GM19455 (cell line): ENCODE results near the gene PANX2.
"Not testable (repeated sequence)": the region's sequence is repeated elsewhere in the genome, so short reads cannot be mapped to it uniquely, and the experiment has no call there.

Experiments
- ATAC-seq: cut with Tn5 transposase; IDR thresholded peaks from one replicate; pipeline ENCODE4 v1.9.1; 2021; ENCODE audit not compliant: unreplicated experiment

Gene PANX2, protein sequence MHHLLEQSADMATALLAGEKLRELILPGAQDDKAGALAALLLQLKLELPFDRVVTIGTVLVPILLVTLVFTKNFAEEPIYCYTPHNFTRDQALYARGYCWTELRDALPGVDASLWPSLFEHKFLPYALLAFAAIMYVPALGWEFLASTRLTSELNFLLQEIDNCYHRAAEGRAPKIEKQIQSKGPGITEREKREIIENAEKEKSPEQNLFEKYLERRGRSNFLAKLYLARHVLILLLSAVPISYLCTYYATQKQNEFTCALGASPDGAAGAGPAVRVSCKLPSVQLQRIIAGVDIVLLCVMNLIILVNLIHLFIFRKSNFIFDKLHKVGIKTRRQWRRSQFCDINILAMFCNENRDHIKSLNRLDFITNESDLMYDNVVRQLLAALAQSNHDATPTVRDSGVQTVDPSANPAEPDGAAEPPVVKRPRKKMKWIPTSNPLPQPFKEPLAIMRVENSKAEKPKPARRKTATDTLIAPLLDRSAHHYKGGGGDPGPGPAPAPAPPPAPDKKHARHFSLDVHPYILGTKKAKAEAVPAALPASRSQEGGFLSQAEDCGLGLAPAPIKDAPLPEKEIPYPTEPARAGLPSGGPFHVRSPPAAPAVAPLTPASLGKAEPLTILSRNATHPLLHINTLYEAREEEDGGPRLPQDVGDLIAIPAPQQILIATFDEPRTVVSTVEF

DNA sequence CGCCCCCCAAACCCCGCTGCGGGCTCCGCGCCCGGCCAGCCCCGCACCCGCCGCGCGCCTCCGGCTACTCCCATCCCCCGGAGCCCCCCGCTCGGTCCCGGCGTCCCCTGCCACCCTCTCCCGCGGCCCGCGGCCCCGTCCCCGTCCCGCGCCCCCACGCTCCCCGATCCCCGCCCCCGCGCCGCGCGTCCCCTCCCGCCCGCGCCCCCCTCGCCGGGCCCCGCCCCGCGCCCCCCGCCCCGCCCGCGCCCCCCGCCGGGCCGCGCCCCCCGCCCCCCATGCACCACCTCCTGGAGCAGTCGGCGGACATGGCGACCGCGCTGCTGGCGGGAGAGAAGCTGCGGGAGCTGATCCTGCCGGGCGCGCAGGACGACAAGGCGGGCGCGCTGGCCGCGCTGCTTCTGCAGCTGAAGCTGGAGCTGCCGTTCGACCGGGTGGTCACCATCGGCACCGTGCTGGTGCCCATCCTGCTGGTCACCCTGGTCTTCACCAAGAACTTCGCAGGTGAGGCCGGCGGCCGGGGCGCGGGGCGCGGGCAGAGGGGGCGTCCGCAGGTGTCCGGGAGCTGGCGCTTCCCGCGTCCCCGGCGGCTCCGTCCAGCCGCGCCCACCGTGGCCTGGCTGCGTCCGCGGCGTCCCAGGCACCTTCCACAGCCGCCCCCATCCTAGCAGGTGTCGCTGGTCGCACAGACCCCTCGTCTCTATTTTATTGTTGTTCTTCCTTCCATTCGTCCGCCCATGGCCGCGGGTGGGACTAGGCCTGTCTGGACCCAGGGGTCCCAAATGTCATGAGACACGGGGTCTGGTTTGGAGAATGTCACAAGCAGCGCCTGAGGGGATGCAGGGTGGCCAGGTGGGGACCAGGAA, at the start of gene PANX2:
Gene PANX2, plus strand, starts transcription at position 279 of the 866 bp plus-strand sequence. Its CDS starts 0 bp downstream, at position 279.
- ATAC-seq: no peak

DNA sequence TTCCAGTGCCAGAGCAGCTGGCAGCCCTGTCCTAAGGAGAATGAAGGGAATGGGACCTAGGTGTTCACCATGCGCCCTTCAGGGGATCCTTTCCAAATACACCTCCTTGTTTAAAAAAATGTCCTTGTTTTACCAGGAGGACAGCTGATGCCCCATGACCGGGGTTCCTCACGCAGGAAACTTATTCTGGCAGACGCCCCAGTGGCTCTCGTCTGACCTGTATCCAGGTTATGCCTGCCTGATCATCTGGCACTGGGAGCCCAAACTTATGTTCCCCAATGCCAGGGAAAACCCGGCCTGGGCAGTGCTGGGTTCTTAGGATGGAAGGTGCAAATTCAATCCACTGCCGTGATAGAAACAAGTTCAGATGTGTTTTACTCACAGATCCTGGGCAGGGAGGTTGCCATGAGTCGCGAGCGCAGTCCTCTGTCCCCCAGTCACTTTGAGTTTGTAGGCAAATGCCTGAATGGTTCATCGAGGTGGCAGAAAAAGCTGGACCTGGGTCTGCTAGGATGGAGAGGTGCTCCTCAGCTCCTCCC, 49.3 kb upstream of the PANX2 start:
- ATAC-seq: no peak

DNA sequence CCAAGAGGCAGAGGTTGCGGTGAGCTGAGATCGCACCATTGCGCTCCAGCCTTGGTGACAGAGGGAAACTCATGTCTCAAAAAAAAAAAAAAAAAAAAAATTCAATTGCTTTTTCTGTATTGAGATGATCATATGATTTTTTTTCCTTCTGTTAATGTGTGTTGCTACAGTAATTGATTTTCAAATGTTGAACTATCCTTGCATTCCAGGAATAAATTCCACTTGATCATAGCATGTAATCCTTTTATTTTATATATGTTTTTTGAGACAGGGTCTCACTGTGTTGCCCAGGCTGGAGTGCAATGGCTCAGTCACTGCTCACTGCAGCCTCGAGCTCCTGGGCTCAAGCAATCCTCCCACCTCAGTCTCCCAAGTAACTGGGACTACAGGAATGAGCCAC, 47.4 kb upstream of the PANX2 start:
- ATAC-seq: no peak

DNA sequence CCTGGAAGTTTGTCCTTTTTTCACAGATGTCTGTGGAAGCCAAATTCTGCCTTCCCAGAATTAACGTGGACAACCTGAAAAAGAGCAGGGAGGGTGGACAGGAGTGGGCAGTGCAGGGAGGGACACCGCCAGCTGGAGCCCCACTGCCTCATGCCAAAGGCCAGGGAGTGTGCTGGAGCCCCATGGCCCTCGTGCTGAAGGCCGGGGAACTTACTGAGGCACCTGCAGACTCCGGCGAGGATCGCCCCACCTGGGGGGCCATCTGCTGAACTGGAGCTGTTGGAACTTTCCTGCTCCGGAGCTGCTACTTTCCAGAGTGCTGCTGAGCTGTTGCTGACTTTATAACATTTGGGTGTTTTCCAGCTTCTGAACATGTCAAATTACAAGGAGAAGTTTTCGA, 45.5 kb upstream of the PANX2 start:
- no peak for ATAC-seq

DNA sequence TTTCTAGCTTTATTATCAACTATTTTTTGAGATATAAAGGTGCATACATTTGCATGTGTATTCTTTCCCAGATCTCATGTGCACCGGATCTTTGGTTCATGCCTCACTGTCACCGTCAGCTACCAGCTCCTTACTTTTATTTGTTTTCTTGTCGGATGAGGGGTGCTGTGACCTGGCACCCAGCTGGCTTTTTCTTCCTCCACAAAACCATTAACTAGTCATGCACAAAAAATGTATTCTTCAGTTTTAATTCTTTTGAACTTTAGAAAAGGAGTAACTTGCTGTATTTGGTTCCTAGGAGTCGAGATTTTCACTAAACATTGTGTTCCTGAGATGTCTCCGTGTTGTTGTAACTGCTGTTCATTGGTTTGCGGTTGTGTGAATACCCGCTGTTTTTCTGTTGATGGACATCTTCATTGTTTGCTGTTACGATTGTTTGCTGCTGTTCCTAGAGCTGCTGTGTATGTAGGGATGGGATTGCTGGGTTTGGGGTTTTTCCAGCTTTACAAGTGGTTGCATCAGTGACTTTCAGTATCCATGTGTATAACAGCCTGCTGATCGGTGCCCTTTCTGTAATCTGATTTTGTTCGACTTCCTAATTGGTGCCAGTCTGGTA, 41.3 kb upstream of the PANX2 start:
- no peak for ATAC-seq

DNA sequence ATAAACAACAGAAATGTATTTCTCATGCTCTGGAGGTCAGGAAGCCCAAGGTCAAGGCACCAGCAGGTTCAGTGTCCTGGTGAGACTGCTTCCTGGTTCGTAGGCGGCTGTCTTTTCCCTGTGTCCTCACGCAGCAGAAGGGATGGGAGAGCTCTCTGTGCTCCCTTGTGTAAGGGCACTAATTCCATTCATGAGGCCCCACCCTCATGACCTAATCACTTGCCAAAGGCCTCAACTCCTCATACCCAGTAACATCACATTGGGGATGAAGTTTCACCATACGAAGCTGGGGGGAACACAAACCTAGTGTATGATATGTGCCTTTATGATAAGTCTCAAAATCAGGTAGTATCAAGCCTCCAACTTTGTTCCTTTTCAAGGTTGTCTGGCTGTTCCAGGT, 38.6 kb upstream of the PANX2 start:
- ATAC-seq: no peak

DNA sequence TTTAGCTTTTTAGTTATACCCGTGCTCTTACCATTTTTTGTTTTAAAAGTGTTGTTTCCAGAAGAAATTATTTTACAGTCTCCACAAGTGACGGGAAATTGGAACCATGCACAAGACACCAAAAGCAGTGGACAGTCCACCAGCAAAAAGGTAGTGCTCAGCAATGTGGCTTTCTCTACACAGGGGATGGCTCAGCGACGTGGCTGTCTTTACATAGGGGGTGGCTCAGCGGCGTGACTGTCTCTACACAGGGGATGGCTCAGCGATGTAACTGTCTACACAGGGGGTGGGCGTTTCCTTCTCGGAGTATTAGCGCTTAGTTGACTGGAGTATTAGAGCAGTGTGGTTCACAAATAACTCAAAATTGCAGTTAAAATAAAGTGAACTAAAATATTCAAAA, 36.0 kb upstream of the PANX2 start:
- no peak for ATAC-seq

DNA sequence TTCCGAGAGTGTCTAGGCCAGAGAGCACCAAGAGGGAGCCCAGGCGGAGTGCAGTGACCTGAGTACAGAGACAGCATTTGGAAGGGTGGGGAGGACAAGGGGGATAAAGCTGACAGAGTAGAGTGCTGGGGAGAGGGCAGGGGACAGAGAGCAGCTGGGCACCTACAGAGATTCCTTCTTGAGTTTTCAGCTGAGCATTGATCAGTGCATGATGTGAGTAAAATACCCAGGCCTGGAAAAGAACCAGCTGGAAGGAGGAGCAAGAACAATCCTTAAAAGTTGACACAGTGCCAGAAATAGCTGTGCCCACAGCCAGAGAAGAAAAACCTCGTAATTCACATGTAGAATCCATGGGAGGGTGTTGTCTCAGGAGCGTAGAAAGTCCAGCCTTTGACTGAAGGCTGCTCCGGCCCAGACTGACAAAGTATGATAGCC, 33.9 kb upstream of the PANX2 start:
- no peak for ATAC-seq

DNA sequence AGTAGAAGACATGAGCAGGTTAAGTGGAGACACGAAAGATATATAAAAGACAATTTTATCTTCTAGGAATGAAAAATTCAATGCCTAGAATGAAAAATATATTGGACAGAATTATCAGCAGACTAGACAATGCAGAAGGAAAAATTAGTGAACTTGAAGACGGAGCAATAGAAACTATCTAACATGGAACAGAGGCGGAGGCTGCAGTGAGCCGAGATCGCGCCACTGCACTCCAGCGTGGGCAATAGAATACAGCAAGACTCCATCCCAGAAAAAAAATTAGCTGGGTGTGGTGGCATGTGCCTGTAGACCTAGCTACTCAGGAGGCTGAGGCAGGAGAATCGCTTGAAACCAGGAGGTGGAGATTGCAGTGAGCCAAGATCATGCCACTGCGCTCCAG, 33.3 kb upstream of the PANX2 start:
- not testable (repeated sequence) for ATAC-seq

DNA sequence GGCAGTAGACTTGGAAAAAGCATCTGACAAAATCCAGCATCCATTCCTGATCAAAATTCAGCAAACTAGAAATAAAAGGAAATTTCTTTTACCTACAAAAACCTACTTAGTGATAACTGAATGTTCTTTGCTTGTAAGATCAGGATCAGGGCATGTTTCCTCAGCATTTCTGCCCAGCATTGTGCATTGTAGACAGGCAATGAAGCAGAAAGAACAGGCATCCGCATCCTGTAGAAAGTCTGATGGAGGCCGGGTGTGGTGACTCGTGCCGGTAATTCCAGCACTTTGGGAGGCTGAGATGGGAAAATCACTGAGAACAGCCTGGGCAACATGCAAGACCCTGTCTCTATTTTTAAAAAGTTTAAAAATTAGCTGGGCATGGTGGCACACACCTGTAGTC, 32.5 kb upstream of the PANX2 start:
- no peak for ATAC-seq

DNA sequence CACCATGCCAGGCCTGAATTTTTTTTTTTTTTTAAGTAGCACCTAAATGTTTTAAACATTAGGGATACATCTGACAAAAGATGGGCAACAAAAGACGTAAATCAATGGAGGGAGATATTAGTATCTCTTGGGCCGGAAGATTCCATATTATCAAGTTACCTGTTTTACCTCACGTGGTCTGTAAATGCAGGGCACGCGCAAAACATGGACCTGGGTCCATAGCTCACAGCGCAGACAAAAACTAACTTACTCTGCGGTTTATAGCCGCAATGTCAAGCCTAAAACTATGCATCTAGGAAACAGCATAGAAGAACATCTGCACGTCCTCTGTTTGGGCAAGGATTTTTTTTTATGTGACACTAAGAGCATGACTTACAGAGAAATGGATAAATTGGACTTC, 31.5 kb upstream of the PANX2 start:
- no peak for ATAC-seq

DNA sequence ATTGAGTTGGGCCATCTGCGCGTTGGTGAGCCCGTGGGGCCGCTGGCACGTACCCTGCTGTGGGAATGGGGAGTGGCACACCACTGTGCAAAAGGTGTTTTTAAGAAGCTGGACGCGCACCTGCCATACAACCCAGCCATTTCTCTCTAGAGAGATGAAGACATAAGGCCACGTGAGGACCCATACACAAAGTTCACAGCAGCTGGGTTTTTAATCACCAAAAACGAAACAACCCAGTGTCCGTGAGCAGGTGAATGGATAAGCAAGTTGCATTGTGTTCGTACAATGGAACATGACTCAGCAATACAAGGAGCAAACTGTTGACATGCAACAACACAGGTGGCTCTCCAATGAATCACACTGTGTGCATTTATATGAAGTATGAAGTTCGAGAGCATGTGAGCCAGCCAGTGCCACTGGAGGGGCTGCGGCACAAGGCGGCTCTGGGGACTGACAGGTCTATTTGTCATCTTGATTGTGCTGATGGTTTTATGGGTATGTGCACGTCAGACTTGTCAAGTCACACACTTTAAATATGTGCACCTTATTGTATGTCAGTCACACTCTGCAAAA, 30.6 kb upstream of the PANX2 start:
- ATAC-seq: no peak

DNA sequence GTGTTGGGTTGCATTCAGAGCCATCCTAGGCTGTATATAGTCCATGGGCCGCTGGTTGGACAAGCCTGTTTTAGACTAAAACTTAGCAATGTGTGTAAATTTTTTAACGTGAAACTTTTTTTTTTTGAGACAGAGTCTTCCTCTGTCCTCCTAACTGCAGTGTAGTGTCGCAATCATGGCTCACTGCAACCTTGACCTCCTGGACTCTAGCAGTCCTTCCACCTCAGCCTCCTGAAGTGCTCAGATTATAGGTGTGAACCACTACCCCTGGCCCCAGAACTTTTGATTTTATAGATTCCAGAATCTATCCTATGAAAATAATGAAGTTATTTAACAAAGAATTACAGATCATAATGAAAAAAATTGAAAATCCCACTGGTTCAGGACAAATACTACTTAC, 29.9 kb upstream of the PANX2 start:
- no peak for ATAC-seq

DNA sequence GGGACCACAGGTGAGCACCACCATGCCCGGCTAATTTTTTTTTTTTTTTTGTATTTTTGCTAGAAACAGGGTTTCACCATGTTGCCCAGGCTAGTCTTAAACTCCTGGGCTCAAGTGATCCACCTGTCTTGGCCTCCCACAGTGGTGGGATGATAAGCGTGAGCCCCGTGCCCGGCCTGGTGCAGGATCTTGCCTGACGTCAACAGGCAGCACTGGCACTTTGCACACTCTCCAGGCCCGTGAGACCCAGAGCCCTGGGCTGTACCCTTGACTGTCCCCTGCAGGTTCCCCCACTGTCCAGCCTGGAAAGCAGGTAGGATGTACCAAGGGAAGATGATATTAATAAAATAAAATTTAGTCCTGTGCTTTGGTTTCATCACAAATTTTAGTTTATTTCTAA, 29.1 kb upstream of the PANX2 start:
- ATAC-seq: no peak

DNA sequence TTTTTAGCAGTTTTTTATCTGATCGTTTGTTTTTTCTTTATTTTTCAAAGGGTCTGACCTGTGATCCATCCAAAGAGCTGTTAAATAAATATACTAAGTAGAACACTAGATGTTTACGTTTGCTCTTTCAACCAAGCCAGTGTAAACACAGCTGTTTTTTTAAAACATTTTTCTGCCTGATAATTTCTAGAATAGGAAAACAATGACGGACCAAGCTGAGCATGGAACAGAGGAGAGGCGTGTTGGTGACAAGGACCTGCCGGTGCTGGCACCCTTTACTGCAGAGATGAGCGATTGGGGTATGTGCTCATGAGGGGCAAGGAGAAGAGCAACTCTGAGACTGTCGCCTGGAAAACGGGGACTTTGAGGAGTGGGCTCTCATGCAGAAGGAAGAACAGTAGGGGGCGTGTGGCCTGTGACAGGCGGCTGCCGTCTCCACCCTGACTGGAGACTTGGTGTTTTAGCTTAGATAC, 28.6 kb upstream of the PANX2 start:
- ATAC-seq: no peak

DNA sequence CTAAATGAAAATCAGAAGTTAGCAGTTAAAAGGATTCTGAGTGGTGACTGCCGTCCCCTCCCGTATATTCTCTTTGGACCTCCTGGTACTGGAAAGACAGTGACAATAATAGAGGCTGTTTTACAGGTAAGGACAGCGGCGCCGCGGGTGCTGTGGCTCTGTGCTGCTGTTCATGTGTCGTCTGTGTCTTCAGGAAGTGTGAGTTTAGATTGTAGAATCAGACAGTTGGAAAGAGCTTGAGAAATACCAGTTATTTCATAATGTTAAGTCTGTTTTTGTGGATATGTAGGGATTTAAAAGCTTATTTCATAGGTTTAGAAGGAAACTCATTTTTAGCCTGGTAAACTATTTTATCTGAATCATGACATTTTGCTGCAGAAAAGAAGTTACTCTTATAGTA, 27.4 kb upstream of the PANX2 start:
- no peak for ATAC-seq

DNA sequence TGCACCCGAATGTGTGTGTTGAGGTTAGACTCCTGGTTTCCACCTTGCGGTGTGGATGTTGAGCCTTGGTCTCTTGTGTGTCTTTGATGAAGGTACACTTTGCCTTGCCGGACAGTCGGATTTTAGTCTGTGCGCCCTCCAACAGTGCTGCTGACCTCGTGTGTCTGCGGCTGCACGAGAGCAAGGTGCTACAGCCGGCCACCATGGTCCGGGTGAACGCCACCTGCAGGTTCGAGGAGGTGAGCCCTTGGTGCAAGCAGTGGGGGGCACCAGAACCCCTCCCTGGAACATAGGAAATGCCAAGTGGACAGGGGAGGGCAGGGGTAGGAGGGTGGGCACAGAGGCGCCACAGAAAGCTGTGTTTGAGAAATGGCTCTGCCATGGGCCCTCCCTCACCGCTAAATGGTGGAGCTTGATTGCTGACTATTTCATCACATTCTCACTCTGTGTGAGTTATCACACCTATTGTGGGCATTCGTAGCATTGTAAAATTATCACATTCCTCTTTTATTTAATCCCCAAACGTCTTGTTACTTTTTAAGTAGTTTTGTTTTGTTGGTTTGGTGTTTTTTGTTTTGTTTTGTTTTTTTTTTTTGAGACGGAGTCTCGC, 26.4 kb upstream of the PANX2 start:
- ATAC-seq: no peak

DNA sequence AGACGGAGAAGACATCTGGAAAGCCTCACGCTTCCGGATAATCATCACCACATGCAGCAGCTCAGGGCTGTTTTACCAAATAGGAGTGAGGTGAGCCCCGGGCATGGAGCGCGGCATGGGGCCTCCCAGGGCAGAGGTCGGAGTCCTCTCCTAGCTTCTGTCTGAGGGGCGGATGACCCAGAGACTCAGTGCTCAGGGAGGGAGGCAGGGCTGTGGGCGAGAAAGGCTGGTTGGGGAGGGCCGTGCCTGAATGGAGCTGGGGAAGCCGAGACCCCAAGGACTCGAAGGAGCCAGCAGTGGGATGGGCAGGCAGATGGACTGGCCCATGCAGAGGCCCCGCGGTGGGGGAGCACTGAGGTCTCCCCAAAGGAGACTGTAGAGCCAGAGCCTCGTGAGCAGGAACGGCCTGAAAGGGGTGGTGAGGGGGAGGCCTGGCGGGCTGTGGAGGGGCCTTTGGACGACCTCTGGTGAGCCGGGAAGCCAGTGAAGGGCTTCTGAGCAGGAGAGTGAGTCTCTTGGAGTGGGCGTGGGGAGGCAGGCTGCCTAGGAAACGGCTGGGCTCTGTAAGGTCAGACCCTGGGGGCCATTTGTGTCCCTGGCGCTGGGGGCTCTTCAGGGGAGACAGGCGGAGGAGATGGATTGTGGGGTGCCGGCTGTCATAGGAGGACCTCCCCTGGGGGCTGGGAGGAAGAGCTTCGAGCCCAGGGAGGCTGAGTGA, 24.7 kb upstream of the PANX2 start:
- no peak for ATAC-seq
